Sigmoid colon (tissue), 7 donors: ENCODE data around the gene POLR2F. TPM values are rescaled to one million over a fixed set of nuclear protein-coding genes. Genes with fewer than 3 reads are reported as not detected.

Source experiments
- DNase-seq: peaks from one replicate; pipeline ENCODE4 v3.0.0-alpha.2; 2019
- H3K27ac ChIP-seq, 4 donors: fragments of 200-600 bp; sonication (generic); one replicate each; pipeline ENCODE4 v1.5.1; 2016 to 2019; ENCODE audit warnings: mild to moderate bottlenecking in 1 of 4
- H3K27me3 ChIP-seq, 3 donors: fragments of 200-600 bp; sonication (generic); one replicate each; pipeline ENCODE4 v1.5.1; 2019; ENCODE audit warnings: mild to moderate bottlenecking in 1 of 3
- H3K36me3 ChIP-seq, 4 donors: fragments of 200-600 bp; sonication (generic); one replicate each; pipeline ENCODE4 v1.5.1; 2016 to 2019
- H3K4me1 ChIP-seq, 4 donors: fragments of 200-600 bp; sonication (generic); one replicate each; pipeline ENCODE4 v1.5.1; 2017 to 2019
- H3K4me3 ChIP-seq, 4 donors: fragments of 200-600 bp; sonication (generic); one replicate each; pipeline ENCODE4 v1.5.1; 2017 to 2019; ENCODE audit warnings: mild to moderate bottlenecking in 2 of 4, moderate library complexity in 1 of 4
- H3K9me3 ChIP-seq, 4 donors: fragments of 200-600 bp in 3 of 4; sonication (generic) in 3 of 4; one replicate each; pipeline versions ENCODE4 v1.5.1 to v1.6.1; 2013 to 2019
- CTCF ChIP-seq, 4 experiments: fragments of 450-650 bp in 3 of 4; fragments of 200-600 bp in 1 of 4; IDR thresholded peaks; one replicate each; pipeline ENCODE4 v1.5.1; 2016 to 2019; ENCODE audit warnings: antibody characterized with exemption in 4 of 4, mild to moderate bottlenecking in 3 of 4, moderate library complexity in 2 of 4
- EP300 ChIP-seq, 4 donors: sonication (generic); formaldehyde crosslinking; IDR thresholded peaks; one replicate each; pipeline ENCODE4 v1.6.1; 2017; ENCODE audit warnings: antibody characterized with exemption in 4 of 4
- POLR2A ChIP-seq, 2 donors: fragments of 450-650 bp; IDR thresholded peaks; one replicate each; pipeline ENCODE4 v1.6.1; 2016; ENCODE audit warnings: antibody characterized with exemption in 2 of 2, mild to moderate bottlenecking in 2 of 2, moderate library complexity in 2 of 2
- POLR2AphosphoS5 ChIP-seq, 4 donors: sonication (generic); formaldehyde crosslinking; IDR thresholded peaks; one replicate each; pipeline ENCODE4 v1.6.1; 2017; ENCODE audit warnings: antibody characterized with exemption in 4 of 4
- WGBS, 2 donors: extraction: QIAGEN DNeasy Blood & Tissue Kit; methylation state at CpG; one replicate each; pipeline ENCODE4 v1.1.7; 2013; 5-methylcytosine and 5-hydroxymethylcytosine counted together
- intact Hi-C: fragments of 100-400 bp; cut with DNase I; formaldehyde crosslinking; loops from one replicate; pipeline ENCODE4 v1.15.1; 2023
- polyA plus RNA-seq, 3 donors: library from polyadenylated mRNA; stranded (reverse); fragments of 200-250 nt; gene quantifications; one replicate each; pipeline ENCODE4 v1.2.3, GENCODE V29; 2013
- total RNA-seq, 4 donors: library from RNA; depleted of rRNA; stranded (reverse); fragments of >200 nt; gene quantifications; one replicate each; pipeline ENCODE4 v1.1.0, GENCODE V29; 2016
- donor health status: healthy with polysubstance abuse.
- donor health status: Bipolar disorder and iron deficiency.
- donor health status: healthy.

POLR2F gene
- total and polyA plus RNA-seq, 7 donors = 47.9 to 149 (median 96.9) TPM

- Histone ChIP-seq H3K27ac (peak overlapping the region in 2 of 4 donors; percentile 19 to 26), H3K36me3 (peaks cover 0 to 50% (median 17%) of the 10 kb centered on the region in 4 donors), H3K9me3 (no peaks in the 10 kb centered on the region), H3K4me1 (peaks cover 0 to 27% (median 18%) of the 10 kb centered on the region in 4 donors), H3K27me3 (no peaks in the 10 kb centered on the region), H3K4me3 (no peak overlapping the region)
- TF ChIP-seq CTCF (IDR thresholded peaks at IDR 0.05) (no peak), POLR2AphosphoS5 (IDR thresholded peaks at IDR 0.05) (no peak), POLR2A (IDR thresholded peaks at IDR 0.05) (no peak), EP300 (IDR thresholded peaks at IDR 0.05) (no peak)
- intact Hi-C loops = loop anchor here (5.0 kb wide), 1 partner anchor 106 kb away; no protein-coding TSS in a partner anchor
- no peak for DNase-seq
- WGBS, 2 donors = 96% methylated on average over 5 of the region's 5 CpGs
These were observed 15.2 kb downstream of the POLR2F start for GRCh38 chr22:37968452-37969251.

- Histone ChIP-seq H3K36me3 (peaks cover 0 to 51% (median 21%) of the 10 kb centered on the region in 4 donors), H3K4me1 (peaks cover 0 to 10% (median 6%) of the 10 kb centered on the region in 4 donors), H3K27ac (no peak overlapping the region), H3K9me3 (no peaks in the 10 kb centered on the region), H3K4me3 (no peak overlapping the region), H3K27me3 (no peaks in the 10 kb centered on the region)
- TF ChIP-seq CTCF (IDR thresholded peaks at IDR 0.05) (no peak), EP300 (IDR thresholded peaks at IDR 0.05) (no peak), POLR2A (IDR thresholded peaks at IDR 0.05) (no peak), POLR2AphosphoS5 (IDR thresholded peaks at IDR 0.05) (no peak)
- 89 to 98% methylated on average over 4 of the region's 4 CpGs for WGBS, 2 donors
- intact Hi-C loops = no loop called here
- no peak for DNase-seq
These were observed 17.4 kb downstream of the POLR2F start for GRCh38 chr22:37970864-37971263.

GRCh38 chr22:37971475-37972434 is 18.3 kb downstream of the POLR2F start:
- H3K36me3 ChIP-seq = peaks cover 0 to 42% (median 20%) of the 10 kb centered on the region in 4 donors
- 85 to 92% methylated on average over 7 of the region's 7 CpGs for WGBS, 2 donors

GRCh38 chr22:37972527-37972926 is 19.0 kb downstream of the POLR2F start:
- no peak overlapping the region for H3K4me3 ChIP-seq
- no peak overlapping the region for H3K27ac ChIP-seq
- no peaks in the 10 kb centered on the region for H3K9me3 ChIP-seq
- H3K36me3 ChIP-seq = peaks cover 0 to 34% (median 13%) of the 10 kb centered on the region in 4 donors
- DNase-seq = no peak
- intact Hi-C loops = no loop called here
- WGBS, 2 donors = 54 to 89% methylated on average over 3 of the region's 3 CpGs
- no peaks in the 10 kb centered on the region for H3K27me3 ChIP-seq
- H3K4me1 ChIP-seq = peaks cover 0 to 4% (median 0%) of the 10 kb centered on the region in 4 donors
- no peak for TF ChIP-seq POLR2AphosphoS5 (IDR thresholded peaks at IDR 0.05)
- no peak for TF ChIP-seq EP300 (IDR thresholded peaks at IDR 0.05)
- TF ChIP-seq CTCF (IDR thresholded peaks at IDR 0.05) = no peak
- no peak for TF ChIP-seq POLR2A (IDR thresholded peaks at IDR 0.05)

More at GRCh38 chr22:37971475-37972434, 18.3 kb downstream of the POLR2F start:
- no peak for DNase-seq
- TF ChIP-seq POLR2A (IDR thresholded peaks at IDR 0.05) (no peak), EP300 (IDR thresholded peaks at IDR 0.05) (no peak), CTCF (IDR thresholded peaks at IDR 0.05) (no peak)
- intact Hi-C loops = no loop called here
- H3K27me3 ChIP-seq = no peaks in the 10 kb centered on the region
- H3K4me3 ChIP-seq = no peak overlapping the region
- peaks cover 0 to 4% (median 0%) of the 10 kb centered on the region in 4 donors for H3K4me1 ChIP-seq
- no peak overlapping the region for H3K27ac ChIP-seq
- H3K9me3 ChIP-seq = no peaks in the 10 kb centered on the region
